Retinal pigment epithelial cell (primary cell): ENCODE measurements around the gene ADCY3.

ENCODE experiments used
- DNase-seq: peaks from one replicate; pipeline ENCODE4 v3.0.0-alpha.2; 2010; ENCODE audit warnings: low read depth
- H3K4me3 ChIP-seq: 2 replicates; pipeline ENCODE4 v1.5.1; 2011; ENCODE audit warnings: mild to moderate bottlenecking, low read length, control low read depth, moderate library complexity
- CTCF ChIP-seq: conservative IDR thresholded peaks from 2 replicates; pipeline ENCODE4 v1.5.1; 2011; ENCODE audit warnings: low read depth, low read length, control low read depth, inconsistent platforms

The ADCY3 gene

DNA sequence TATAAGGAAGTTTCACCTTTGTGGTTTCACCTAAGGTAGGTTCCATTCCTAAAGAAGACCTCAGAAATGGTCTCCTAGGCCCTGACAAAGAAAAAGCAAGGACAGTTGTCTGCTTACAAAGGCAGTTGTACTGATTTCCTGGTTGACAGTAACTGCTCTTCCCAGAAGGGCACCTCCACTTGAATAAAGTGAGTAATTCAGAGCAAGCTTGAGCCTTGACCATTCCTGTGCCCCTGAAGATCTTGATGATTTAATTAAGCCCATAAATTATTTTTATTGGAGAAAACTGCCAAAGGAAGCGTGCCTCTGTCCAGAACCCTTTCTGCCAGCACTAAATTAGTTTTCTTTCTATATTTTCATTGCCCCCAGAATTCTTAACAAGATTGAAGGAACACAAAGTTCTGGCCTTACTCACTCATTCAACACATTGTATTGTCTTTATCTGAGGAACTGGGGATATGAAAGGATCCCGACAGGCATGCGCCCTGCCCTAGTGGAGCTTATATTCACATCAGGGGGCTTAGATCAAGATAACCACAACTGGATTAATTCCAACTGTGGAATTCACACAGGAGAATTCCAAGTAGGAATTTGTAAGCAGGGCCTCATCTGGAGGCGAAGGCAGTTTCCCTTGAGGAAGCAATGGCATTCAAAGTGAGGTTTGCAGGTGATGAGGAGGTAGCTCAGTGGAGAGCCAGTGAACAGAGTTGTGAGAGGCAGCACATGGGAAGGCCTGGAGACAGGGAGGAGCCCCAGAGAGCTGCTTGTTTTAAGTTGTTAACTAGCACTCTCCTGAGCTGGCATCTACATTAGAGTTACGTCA is 148.1 kb downstream of the ADCY3 start:
- H3K4me3 ChIP-seq = no peak overlapping the region
- DNase-seq = no peak
- no peak for TF ChIP-seq CTCF

GRCh38 chr2:24771061-24771460 is 149.0 kb downstream of the ADCY3 start:
- no peak for TF ChIP-seq CTCF
- DNase-seq = no peak
- H3K4me3 ChIP-seq = no peak overlapping the region
